H7 (cell line): ENCODE measurements around the gene ALKBH1. TPM values are rescaled to one million over a fixed set of nuclear protein-coding genes. Genes with fewer than 3 reads are reported as not detected.

Source experiments
- total RNA-seq: library from RNA; depleted of rRNA; stranded (reverse); fragments of >200 nt; shearing (Covaris generic); gene quantifications from 2 replicates; pipeline ENCODE4 v1.2.3, GENCODE V29; 2014; rRNA removed

Gene ALKBH1
- total RNA-seq, 1 experiment from 2014 or later: 16.2 TPM

Other genes starting within 250 kb of the ALKBH1 start
- gene AHSA1, start 249.9 kb downstream of the ALKBH1 start, total RNA-seq: 140 and 149 TPM in 2 replicates
- 1.1 and 2.1 TPM in 2 replicates for gene ISM2, start 209.2 kb downstream of the ALKBH1 start, total RNA-seq
- gene SPTLC2, start 91.4 kb downstream of the ALKBH1 start, total RNA-seq: 20.5 and 22.7 TPM in 2 replicates
- 463 and 519 TPM in 2 replicates for gene SLIRP, start 80 bp upstream of the ALKBH1 start, total RNA-seq
- gene SNW1, start 53.1 kb upstream of the ALKBH1 start, total RNA-seq: 63.9 and 87.0 TPM in 2 replicates
- 9.6 and 10.3 TPM in 2 replicates for gene ADCK1, start 92.1 kb upstream of the ALKBH1 start, total RNA-seq